GM19351 (cell line): ENCODE results near the gene CSDE1.
"Not testable (repeated sequence)": the region's sequence is repeated elsewhere in the genome, so short reads cannot be mapped to it uniquely, and the experiment has no call there.

Experiments
- ATAC-seq: cut with Tn5 transposase; IDR thresholded peaks from one replicate; pipeline ENCODE4 v1.9.1; 2021; ENCODE audit warnings: mild to moderate bottlenecking, moderate library complexity; ENCODE audit not compliant: unreplicated experiment

CSDE1 gene

GRCh38 chr1:114757455-114758255 is at the start of gene CSDE1:
Gene CSDE1 (minus strand): TSS chr1:114757984. CDS start chr1:114739890, 18,094 bp downstream.
- peak; percentile 72 for ATAC-seq

- ATAC-seq: not testable (repeated sequence)
These were observed 46.7 kb upstream of the CSDE1 start for GRCh38 chr1:114804449-114804848.

GRCh38 chr1:114803001-114803400 is 45.2 kb upstream of the CSDE1 start:
- peak; percentile 75 for ATAC-seq

DNA sequence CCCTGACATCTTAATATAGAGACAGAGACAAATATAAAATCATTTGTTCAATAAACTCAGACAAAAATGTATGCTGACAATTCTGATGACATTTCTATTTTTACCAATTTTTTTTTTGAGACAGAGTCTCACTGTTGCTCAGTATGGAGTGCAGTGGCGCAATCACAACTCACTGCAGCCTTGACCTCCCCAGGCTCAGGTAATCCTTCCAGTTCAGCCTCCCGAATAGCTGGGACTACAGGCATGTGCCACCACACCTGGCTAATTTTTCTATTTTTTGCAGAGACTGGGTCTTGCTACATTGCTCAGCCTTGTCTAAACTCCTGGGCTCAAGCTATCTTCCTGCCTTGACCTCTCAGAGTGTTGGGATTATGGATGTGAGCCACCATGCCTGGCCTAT is 36.3 kb upstream of the CSDE1 start:
- no peak for ATAC-seq

DNA sequence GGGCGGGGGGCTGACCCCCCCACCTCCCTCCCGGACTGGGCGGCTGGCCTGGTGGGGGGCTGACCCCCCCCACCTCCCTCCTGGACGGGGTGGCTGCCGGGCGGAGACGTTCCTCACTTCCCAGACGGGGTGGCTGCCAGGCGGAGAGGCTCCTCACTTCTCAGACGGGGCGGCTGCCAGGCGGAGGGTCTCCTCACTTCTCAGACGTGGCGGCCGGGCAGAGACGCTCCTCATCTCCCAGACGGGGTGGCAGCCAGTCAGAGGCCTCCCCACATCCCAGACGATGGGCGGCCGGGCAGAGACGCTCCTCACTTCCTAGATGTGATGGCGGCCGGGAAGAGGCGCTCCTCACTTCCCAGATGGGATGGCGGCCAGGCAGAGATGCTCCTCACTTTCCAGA is 32.8 kb upstream of the CSDE1 start:
- ATAC-seq: not testable (repeated sequence)

- ATAC-seq: not testable (repeated sequence)
These were observed 28.7 kb upstream of the CSDE1 start for GRCh38 chr1:114786440-114786839.

DNA sequence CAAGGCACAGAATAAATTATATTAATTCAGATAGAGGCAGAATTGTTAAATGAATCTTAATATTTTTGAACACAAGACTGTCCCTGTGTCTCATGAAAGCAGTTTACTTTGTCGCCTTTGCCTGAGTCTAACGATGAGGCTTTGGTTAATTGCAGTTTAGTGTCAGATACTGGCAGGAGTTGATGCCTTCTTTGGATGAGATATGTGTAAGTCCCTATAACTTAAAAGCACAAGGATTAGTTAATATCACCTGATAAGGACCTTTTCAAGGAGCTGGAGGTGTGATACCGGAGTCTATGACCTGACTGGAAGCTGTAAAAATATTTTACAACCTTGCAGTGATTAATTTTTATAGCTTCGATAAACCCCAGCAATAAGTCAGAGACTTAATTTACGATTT is 24.7 kb upstream of the CSDE1 start:
- no peak for ATAC-seq

DNA sequence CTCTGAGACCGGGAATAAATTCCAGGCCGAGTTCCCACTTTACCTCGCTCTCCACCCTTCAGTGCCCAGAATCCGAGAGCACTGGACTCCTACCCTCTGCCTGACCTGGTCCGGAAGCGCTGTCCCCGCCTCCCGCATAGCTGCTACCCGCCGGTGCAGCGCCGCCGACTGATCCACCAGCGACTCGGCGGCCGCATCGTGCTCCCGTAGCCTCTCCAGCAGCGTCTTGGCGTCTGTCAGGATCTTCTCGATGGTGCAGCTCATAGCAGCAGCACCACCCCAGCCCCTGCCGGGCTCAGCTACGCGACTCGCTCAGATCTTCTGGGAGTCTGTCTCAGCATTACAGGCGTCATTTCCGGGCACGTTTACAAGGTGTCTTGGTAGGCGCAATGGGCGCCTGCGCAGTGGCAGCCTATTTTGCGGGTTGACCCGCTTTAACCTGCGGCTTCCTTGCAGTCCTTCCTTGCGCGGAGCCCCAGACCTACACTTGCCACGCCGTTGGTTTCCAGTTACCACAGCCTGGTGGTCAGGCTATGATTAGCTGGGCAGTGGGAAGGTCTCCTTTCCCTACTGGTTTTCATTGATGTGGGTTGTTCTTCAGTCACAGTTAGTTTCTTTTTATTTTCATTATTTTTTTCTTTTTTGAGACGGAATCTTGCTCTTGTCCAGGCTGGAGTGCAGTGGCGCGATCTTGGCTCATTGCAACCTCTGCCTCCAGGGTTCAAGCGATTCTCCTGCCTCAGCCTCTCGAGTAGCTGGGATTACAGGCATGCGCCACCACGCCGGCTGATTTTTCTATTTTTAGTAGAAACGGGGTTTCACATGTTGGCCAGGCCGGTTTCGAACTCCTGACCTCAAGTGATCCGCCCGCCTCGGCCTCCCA is 22.8 kb upstream of the CSDE1 start, which contains the start of gene SIKE1:
Gene SIKE1, minus strand, starts transcription at position 342 of the 883 bp plus-strand sequence. Its CDS starts 78 bp downstream, at position 264.
- ATAC-seq: peak; percentile 99

GRCh38 chr1:114779722-114780121 is 21.9 kb upstream of the CSDE1 start:
- ATAC-seq: no peak

GRCh38 chr1:114776726-114777125 is 18.9 kb upstream of the CSDE1 start:
- ATAC-seq: not testable (repeated sequence)

GRCh38 chr1:114771992-114772391 is 14.2 kb upstream of the CSDE1 start:
- no peak for ATAC-seq

DNA sequence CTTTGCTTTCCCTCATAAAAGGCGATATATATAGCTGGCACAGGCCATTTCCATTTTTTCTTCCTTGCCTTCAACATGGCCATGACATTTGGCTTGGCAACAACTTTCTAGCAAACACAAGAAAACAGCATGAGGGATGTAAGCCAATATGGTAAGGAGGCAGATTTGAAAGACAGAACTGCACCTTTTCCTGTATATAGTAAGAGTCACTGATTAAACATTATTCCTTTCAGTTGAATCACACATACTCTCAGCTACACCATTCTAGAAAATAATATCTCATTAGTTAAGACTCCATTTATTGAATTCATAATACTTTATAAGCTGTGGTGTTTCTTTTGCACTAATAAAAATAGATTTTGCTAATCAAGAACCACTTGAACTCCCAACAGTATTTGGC is 13.2 kb upstream of the CSDE1 start:
- ATAC-seq: no peak

GRCh38 chr1:114764689-114765088 is 6.9 kb upstream of the CSDE1 start:
- no peak for ATAC-seq

DNA sequence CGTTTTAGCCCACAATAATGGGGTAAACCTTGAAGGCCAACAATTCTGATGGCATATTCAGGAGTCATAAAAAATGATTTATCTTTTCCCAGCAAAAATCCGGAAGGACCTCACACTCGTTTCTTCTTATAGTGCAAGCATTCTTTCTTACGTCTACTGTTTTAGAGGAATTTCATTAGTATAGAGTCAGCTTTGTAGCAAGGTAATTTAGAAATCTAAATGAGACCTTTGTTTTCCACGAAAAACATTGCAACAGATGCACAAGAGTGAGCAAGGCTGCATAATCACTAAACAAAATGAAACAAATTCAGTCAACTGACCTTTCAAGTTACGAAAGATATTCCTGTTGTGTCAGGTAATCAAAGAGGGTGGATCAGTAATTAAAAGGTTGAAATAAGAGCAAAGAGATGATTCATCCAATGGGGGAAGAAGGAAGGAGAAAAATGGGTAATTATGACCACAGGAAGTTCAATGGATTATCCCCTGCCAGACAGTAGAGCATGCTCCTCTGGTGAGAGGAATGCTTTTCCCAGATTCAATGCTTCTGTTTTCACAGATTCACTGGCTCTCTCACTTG is 560 bp upstream of the CSDE1 start:
- no peak for ATAC-seq

- ATAC-seq: no peak
These were observed 782 bp downstream of the CSDE1 start for GRCh38 chr1:114756949-114757454.

GRCh38 chr1:114756009-114756892 is 1.5 kb downstream of the CSDE1 start:
- ATAC-seq: peak; percentile 39

GRCh38 chr1:114755006-114755931 is 2.5 kb downstream of the CSDE1 start:
- no peak for ATAC-seq

- ATAC-seq: not testable (repeated sequence)
These were observed 4.1 kb downstream of the CSDE1 start for GRCh38 chr1:114753702-114754101.

DNA sequence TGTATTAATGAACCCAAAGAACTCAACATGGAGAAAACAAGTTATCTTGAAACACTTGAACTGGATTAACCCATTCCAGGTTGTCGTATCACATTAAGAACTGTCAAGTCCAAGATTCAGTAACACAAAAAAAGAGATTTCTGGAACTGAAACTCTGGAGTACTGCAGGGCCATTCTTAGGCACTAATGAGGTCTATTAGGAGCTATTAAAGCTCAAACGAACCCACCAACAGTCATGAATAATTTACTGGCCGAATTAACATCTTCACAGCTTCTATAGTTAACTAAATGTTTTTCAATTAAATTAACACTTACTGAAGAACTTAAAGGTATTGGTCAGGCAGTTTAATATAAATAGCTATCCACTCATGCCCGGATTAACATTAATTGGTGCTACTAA is 4.6 kb downstream of the CSDE1 start:
- no peak for ATAC-seq
